ENCODE measurements around the gene TLR10.
"Not testable (repeated sequence)": the region's sequence is repeated elsewhere in the genome, so short reads cannot be mapped to it uniquely, and the experiment has no call there.

The TLR10 gene

GRCh38 chr4:38782452-38783108 is at the start of gene TLR10:
Gene TLR10 (minus strand): TSS chr4:38782990. CDS start chr4:38775590, 7,400 bp downstream.
- peak; percentile 51 for DNase-seq (ENCODE audit: low read depth)

DNA sequence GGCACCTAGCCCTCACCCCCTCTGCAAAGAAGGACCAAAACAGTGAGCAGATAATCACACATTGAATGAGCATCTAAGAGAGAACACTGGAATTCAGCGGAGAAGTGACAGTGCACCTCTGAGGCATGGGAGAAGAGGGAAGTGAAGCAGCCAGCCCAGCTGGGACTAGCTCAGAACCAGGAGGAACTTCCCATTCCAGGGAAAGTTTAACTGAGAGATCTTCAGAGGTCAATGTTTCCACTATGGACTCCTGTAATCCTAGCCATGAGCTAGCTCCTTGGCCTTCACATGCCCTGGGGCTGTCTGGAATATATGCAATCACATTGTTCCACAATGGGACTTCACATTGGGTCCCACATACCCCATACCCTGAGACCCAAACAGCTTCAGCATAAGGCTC is 49.4 kb upstream of the TLR10 start:
- no peak for DNase-seq (ENCODE audit: low read depth)

DNA sequence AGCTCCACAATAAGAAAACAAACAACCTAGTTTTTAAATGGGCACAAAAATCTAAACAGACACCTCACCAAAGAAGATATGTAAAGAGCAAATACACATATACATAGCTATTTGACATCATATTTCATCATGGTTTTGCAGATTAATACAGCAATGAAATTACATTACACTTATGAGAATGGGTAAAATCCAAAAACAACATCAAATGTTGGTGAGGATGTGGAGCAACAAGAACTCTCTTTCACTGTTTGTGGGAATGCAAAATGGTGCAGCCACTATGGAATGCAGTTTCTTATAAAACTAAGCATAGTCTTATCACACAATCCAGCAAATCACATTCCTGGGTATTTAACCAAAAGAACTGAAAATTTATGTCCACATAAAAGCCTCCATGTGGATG is 48.9 kb upstream of the TLR10 start:
- DNase-seq (ENCODE audit: low read depth) = peak; percentile 32

- DNase-seq (ENCODE audit: low read depth) = no peak
These were observed 46.4 kb upstream of the TLR10 start for GRCh38 chr4:38829237-38829636.

DNA sequence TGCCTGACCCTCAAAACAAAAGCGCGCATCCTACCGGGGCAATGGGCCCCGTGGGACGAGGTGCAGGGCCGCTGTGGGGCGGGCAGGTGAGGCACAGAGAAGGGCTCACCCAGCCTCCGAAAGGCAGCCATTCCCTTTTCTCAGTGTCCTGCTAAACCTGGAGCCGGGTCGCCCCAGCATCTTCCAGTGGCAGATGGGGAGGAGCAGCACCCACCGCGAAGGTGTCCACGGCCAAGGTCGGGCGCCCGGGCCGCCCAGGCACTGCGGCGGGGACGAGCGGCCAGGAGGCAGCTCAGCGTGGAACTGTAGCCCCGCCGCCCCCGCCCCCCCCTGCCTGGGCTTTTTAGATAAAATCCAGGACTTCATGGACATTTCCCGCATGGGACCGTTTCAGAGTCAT is 41.0 kb upstream of the TLR10 start:
- DNase-seq (ENCODE audit: low read depth) = no peak

- DNase-seq (ENCODE audit: low read depth) = no peak
These were observed 40.0 kb upstream of the TLR10 start for GRCh38 chr4:38822748-38823303.

GRCh38 chr4:38821739-38822138 is 38.9 kb upstream of the TLR10 start:
- peak; percentile 79 for DNase-seq (ENCODE audit: low read depth)

DNA sequence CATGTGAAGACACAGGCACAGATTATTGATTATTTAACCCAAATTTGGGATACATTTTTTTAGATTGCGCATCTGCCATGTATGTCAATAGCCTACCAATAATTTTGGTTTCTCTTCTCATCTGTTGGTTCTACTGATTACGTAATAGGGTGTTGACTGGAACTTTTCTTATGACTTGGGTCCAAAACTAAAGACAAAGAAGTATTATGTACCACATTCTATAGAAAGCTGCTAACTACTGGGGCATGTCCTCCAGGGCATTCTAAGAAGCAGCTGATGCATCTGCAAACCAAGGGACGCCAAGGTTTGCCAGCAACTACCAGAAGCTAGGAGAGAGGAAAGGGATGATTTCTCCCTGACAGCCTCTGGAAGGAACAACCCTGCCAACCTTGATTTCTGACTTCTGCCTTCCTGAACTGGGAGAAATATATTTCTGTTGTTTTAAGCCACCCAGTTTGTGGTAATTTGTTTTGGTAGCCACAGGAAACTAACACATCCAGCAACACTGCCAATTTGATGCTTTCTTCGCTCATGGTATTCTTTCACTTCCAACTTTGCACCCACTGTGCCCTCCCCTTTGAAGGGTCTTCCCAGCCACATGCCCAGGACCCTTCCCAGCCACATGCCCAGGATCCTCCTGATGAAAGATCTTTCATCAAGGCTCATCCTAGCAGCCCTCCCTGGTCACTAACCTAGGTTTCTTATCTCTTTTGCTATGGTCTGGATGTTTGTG is 37.7 kb upstream of the TLR10 start:
- DNase-seq (ENCODE audit: low read depth) = no peak

- DNase-seq (ENCODE audit: low read depth) = peak; percentile 36
These were observed 36.8 kb upstream of the TLR10 start for GRCh38 chr4:38819569-38819968.

- DNase-seq (ENCODE audit: low read depth) = no peak
These were observed 35.7 kb upstream of the TLR10 start for GRCh38 chr4:38818441-38818976.

GRCh38 chr4:38815885-38816782 is 33.3 kb upstream of the TLR10 start:
- peak; percentile 39 for DNase-seq (ENCODE audit: low read depth)

DNA sequence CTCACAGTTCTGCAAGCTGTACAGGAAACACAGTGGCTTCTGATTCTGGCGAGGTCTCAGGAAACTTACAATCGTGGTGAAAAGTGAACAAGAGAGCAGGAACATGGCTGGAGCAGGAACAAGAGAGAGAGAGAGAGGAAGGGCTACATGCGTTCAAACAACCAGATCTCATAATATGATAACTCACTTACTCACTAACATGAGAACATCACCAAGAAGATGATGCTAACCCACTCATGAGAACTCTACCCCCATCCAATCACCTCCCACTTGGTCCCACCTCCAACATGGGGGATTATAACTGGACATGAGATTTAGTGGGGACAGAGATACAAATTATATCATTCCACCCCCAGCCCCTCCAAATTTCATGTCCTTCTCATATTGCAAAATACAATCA is 31.6 kb upstream of the TLR10 start:
- DNase-seq (ENCODE audit: low read depth) = no peak

DNA sequence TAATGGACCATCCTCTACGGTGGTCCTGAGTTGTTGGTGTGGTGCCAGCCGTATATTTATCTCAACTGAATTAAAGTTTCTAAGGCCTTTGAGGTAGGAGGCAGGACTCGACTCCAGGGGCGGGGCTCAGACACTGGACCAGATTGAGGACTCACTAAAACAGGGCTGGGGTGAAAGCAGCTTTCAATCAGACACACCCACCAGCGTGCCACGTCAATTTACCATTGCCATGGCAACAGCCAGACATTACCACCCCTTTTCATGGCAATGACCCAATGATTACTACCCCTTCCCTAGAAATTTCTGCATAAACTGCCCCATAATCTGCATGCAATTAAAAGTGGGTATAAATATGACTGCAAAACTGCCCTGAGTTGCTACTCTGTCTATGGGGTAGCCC is 28.5 kb upstream of the TLR10 start:
- DNase-seq (ENCODE audit: low read depth) = no peak

- not testable (repeated sequence) for DNase-seq (ENCODE audit: low read depth)
These were observed 24.7 kb upstream of the TLR10 start for GRCh38 chr4:38807462-38807861.

- not testable (repeated sequence) for DNase-seq (ENCODE audit: low read depth)
These were observed 23.5 kb upstream of the TLR10 start for GRCh38 chr4:38806251-38806650.

- peak; percentile 43 for DNase-seq (ENCODE audit: low read depth)
These were observed 22.8 kb upstream of the TLR10 start for GRCh38 chr4:38805530-38806145.

DNA sequence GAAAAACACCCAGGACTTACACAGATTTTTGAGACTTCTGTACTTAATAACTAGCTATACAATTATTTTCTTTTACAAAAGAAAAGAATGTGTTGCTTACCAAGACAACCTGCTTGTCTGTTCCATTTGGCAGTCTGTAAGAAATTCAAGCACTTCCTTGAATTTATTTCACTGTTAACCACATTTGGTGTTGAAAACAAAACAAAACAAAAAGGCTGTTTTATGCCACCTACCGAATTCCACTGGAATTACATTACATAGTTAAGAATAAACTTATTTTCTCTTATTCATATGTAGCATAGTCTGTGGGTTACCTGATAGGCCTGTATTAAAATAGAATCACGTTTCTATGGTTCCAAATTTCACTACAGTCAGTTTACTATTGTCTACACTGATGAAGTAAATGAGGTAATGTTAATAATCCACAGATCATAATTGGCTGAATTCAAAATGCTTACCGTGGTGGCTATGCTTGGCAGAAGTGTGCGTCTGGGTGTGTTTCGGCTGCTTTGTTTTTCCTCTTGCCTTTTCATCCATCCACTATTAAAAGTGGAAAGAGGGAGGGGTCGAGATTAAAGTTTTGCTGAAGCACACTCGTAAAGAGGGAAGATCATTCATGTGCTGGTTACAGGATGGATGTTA is 22.0 kb upstream of the TLR10 start, which contains the start of gene TLR1:
Gene TLR1, minus strand, starts transcription at position 138 of the 642 bp plus-strand sequence. CDS start 5,960 bp downstream, outside the sequence.
- DNase-seq (ENCODE audit: low read depth) = peak; percentile 70

DNA sequence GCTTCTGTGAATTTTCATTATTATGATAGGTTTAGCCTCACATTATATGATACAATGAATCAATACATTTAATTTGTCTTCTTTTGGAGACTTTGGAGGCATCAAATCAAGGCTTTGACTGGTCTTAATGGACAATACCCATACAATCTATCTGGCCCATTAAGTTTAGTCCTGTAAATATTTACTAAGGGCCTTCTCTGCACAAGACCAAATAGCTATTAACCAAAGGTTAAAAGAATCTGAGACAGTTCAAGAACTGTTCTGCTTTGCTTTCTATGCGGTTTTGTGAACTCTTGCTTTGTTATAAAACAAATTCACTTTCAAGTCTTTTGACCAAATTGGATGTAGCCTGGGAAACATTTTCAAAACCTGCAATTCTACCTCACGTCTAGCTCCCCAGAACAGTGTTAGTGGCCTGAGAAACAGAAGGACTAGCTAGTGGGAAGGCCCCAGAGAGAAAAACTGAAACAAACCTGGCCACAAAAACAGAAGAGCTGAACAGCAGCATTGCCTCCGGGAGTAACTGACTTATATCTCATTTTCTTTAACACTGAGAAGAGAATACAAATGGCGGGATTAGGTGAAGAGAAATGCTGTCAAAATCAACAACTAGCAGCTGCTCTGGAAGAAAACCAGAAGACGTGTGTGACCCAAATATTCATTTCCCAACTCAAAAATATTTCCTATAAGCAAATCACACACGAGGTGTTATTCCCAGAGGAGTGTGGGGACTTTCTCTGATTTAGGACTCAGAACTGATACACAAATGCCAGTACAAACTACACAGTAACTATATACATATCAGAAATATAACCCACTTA is 21.3 kb upstream of the TLR10 start:
- DNase-seq (ENCODE audit: low read depth) = peak; percentile 25

GRCh38 chr4:38802561-38803355 is 20.0 kb upstream of the TLR10 start:
- DNase-seq (ENCODE audit: low read depth) = no peak

Data from amniotic epithelial cell (primary cell).